Stimulated activated CD8-positive, alpha-beta memory T cell treated with anti-CD3 and anti-CD28 coated beads, Interleukin-12 subunit alpha, Interleukin-12 subunit beta, amount 100 ng/mL, for 24 hours (primary cell): Measurements from ENCODE around the gene PUDP.

Experiments used
- DNase-seq: peaks from one replicate; pipeline ENCODE4 v3.0.0-alpha.2; 2020; ENCODE audit errors: extremely low read depth

The PUDP gene

GRCh38 chrX:7146703-7147412, 1.1 kb downstream of the PUDP start:
- no peak for DNase-seq

GRCh38 chrX:7146020-7146702, 1.8 kb downstream of the PUDP start:
- DNase-seq = no peak

GRCh38 chrX:7145454-7145853, 2.5 kb downstream of the PUDP start:
- no peak for DNase-seq

GRCh38 chrX:7143941-7144525, 3.9 kb downstream of the PUDP start:
- no peak for DNase-seq

GRCh38 chrX:7143076-7143475, 4.9 kb downstream of the PUDP start:
- no peak for DNase-seq

- DNase-seq = no peak
Observed at GRCh38 chrX:7139202-7140081, 8.5 kb downstream of the PUDP start.

GRCh38 chrX:7134981-7135380, 13.0 kb downstream of the PUDP start:
- no peak for DNase-seq

- DNase-seq = no peak
Observed at GRCh38 chrX:7133050-7133440, 14.9 kb downstream of the PUDP start.

- DNase-seq = no peak
Observed at GRCh38 chrX:7132335-7133049, 15.5 kb downstream of the PUDP start.

GRCh38 chrX:7131621-7132020, 16.3 kb downstream of the PUDP start:
- no peak for DNase-seq

GRCh38 chrX:7127056-7127455, 20.9 kb downstream of the PUDP start:
- no peak for DNase-seq

- DNase-seq = no peak
Observed at GRCh38 chrX:7120878-7121219, 27.1 kb downstream of the PUDP start.

GRCh38 chrX:7119950-7120877, 27.7 kb downstream of the PUDP start:
- no peak for DNase-seq

- DNase-seq = no peak
Observed at GRCh38 chrX:7117587-7117986, 30.4 kb downstream of the PUDP start.

- no peak for DNase-seq
Observed at GRCh38 chrX:7116081-7116480, 31.9 kb downstream of the PUDP start.

- no peak for DNase-seq
Observed at GRCh38 chrX:7115557-7115956, 32.4 kb downstream of the PUDP start.

- no peak for DNase-seq
Observed at GRCh38 chrX:7112071-7112470, 35.9 kb downstream of the PUDP start.

- no peak for DNase-seq
Observed at GRCh38 chrX:7111518-7111917, 36.4 kb downstream of the PUDP start.

GRCh38 chrX:7110821-7111276, 37.1 kb downstream of the PUDP start:
- DNase-seq = no peak
